Muscle of arm (tissue), 14 donors: ENCODE results near the gene UNC13C. TPM values are rescaled to one million over a fixed set of nuclear protein-coding genes. Genes with fewer than 3 reads are reported as not detected.
"Not testable (repeated sequence)": the region's sequence is repeated elsewhere in the genome, so short reads cannot be mapped to it uniquely, and the experiment has no call there.

ENCODE experiments used
- DNase-seq: peaks from one replicate; pipeline ENCODE4 v3.0.0-alpha.2; 2013
- long read RNA-seq, 11 donors: transcript quantifications; one replicate each; lab custom pipeline, GENCODE V29; 2026
- polyA plus RNA-seq, 12 donors: library from polyadenylated mRNA; unstranded; fragments of 120-200 nt; gene quantifications; one replicate each; pipeline ENCODE4 v1.2.1, GENCODE V29; 2013; ENCODE audit not compliant: insufficient read length in 12 of 12

Gene UNC13C
- 1 to 10 TPM in 11 of 12 donors, not detected in 1; 1.0 to 6.4 (median 3.5) TPM for polyA plus RNA-seq
- long read RNA-seq, donor 1: 0 reads
- long read RNA-seq, donor 2: 0 reads
- long read RNA-seq, donor 3: 0 reads
- long read RNA-seq, donor 4: 0 reads
- long read RNA-seq, donor 5: 0 reads
- long read RNA-seq, donor 6: 0 reads
- long read RNA-seq, donor 7: 0 reads
- long read RNA-seq, donor 8: 0 reads
- long read RNA-seq, donor 9: 0 reads
- long read RNA-seq, donor 10: 0 reads
- long read RNA-seq, donor 11: 0 reads

DNA sequence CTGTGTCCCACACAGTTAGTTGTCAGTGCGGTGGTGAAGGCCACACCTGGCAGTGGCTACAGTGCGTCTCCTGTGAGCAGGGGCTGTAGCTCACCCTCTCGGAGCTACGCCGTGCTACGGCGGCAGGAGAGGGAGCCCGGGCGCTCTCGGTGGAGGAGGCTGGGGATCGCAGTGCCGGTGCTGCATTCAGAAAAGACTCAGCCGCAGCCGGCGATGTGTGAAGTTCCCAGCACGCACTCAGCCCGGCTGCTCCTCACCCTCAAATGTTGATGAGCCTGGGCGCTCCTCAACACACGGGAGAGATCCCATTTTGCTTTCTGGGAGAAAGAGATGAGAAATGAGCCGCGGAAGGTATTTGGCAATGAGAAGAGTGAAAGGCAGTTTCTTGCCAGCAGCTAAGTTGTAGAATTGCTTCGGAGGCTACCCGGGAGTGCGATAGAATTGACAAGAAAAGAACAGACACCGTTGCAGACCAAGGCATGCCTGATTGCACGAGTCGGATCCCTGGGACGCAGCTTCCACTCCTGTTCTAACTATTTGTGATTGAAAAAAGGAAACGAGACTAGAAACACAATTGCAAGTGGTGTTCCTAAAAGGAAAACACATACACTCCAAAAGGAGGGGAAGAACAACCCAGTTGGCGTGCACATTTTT lies at the start of gene UNC13C:
TSS of gene UNC13C (plus strand) at position 189 of the 654 bp plus-strand sequence. CDS start 34,463 bp downstream, outside the sequence.
- peak; percentile 59 for DNase-seq

DNA sequence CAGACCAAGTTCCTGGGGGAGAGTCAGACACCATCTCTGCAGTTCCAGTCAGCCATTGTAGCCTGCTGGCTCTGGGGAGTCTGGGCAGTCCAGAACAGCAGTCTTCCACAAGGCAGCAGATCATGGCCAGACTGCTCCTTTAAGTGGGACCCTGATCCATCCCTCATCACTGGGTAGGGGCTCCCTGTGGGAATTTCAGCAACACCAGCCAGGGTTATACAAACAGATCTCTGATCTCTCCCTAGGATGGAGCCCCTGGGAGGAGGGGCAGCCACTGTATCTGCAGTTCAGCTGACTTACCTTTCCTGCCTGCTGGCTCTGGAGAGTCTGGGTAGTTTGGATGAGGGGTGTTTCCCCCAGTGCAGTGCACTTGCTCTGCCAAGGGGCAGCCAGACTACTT lies 42.1 kb upstream of the UNC13C start:
- no peak for DNase-seq

DNA sequence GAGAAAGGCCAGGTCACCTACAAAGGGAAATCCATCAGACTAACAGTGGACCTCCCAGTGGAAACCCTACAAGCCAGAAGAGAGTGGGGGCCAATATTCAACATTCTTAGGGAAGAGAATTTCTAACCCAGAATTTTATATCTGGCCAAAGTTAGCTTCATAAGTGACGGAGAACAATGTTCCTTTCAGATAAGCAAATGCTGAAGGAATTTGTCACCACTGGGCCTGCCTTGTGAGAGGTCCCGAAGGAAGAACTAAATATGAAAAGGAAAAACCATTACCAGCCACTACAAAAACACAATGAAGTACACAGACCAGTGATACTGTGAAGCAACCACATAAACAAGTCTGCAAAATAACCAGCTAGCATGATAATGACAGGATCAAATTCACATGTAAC lies 40.6 kb upstream of the UNC13C start:
- DNase-seq: not testable (repeated sequence)

DNA sequence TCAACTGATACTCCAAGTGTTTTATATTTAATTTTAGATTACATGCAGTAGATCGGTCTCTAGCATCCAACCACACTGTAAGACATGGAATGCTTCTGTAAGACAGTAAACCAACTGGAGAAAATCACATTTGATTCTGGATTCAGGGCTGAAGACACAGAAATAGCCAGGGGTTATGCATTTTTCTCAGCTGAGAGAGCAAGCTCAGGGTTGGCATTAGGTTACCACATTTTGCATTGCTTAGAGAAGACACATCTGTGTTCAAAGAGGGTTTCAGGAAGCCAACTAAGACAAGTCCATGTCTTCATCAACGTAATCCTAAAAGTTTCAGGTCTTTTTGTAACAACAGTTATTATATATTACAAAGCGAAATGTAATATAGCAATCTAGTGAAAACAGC lies 27.7 kb upstream of the UNC13C start:
- DNase-seq: no peak

DNA sequence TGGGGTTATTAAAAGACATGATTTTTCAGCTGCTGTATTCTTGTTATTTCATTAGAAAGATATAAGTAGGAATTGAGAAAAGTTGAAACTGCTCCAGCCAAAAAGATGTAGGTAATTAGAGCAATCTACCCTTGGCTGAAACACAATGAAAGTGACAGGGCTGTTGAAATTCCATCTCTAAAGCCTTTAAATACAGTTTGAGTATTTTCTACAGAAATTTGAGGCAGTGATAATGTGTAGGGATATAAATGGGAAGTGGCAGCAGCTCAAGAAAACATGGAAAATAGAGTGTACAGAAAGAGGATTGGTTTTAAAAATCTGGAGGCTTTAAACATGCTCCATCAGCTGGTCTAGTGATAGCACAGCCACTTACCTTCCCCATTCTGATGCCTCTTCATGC lies 22.8 kb upstream of the UNC13C start:
- no peak for DNase-seq

DNA sequence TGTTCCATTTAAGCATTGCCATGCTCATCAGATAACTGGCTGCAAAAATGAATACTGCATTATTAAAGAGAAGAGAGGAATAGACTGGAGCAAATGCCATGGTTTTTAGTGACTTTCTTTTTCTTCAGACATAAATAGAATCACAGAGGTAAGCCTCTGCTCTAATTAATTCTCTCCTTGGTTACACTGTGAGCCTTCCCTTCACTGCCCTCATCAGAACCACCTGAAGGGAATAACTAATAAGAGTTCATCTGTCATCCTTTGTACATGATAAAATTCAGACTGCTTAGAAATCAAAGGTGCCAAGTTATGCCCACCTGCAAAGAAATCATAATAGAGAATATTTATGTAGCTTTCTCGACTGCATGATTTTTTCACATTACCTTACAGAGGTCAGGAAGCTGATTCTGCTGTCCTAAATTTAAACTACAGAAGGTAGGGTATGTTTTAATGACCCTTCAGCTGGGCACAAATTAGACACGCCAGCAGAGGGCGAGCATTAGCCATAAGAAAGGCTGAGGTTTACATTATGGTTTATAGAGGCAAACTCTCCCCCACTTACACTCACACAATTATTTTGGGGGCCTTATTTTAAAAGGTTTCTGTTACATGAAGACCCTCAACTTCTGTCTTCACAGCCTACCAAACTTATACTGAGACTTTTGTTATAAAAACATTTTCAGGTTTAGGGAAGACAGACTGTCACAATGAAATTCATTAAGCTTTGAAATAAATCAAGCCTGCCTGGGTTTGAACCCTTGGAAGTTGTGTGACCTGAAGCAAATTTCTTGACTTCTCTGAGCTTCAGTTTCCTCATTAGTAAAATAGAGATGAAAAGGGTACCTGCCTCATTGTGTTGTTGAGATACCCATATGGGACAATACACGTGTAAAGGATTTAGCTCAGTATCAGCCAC lies 15.3 kb upstream of the UNC13C start:
- no peak for DNase-seq

DNA sequence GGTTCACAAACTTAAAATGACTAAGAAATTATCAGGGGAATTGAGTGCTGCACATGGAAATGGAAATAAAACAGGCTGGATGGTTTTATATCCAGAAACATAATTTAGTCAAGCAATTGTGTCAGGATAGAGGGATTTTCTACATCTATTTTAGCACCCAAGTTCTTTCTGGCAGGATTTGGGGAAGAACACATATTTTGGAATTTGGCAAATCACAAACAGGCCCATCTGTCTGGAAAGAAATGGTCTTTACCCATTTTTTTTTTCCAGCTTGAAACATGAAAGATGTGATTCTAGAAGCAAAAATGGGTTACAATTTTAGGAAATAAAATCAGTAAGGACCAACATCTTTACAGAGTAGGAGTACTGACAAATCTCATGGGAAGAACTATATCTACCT lies 14.4 kb upstream of the UNC13C start:
- DNase-seq: no peak

DNA sequence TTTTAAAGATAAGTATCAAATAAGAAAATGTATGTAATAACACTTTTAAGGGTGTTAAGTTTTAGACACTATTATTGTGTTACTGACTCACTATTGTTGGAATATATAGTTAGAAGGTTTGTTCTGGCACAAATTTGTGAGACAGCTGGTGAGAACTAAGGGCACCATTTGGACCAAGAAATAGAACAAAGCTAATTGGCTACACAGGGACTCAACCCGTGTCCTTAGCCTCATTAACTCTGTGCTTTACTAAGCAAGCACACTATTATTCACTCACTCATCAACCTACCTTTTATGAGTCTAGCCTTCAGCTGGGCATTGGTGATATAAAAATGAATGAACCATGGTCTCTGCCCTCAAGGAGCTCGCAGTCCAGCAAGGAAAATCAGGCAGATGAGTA lies 4.1 kb upstream of the UNC13C start:
- DNase-seq: no peak

DNA sequence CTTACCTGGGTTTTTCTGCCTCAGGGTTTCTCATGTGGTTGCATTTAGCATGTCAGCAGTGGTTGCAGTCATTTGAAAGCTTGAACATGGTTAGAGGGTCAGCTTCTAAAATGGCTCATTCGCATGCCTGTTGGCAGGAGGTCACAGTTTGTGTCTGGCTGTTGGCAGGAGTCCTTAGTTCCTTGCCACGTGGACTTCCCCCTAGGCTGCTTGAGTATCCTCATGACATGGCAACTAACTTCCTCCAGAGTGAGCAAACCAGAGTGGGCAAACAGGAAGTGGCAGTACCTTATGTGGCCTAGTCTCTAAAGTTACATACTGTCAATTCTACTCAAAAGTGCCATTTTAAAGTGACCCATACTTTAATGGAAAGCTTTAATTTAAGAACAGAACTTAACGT lies 3.4 kb upstream of the UNC13C start:
- DNase-seq: no peak

DNA sequence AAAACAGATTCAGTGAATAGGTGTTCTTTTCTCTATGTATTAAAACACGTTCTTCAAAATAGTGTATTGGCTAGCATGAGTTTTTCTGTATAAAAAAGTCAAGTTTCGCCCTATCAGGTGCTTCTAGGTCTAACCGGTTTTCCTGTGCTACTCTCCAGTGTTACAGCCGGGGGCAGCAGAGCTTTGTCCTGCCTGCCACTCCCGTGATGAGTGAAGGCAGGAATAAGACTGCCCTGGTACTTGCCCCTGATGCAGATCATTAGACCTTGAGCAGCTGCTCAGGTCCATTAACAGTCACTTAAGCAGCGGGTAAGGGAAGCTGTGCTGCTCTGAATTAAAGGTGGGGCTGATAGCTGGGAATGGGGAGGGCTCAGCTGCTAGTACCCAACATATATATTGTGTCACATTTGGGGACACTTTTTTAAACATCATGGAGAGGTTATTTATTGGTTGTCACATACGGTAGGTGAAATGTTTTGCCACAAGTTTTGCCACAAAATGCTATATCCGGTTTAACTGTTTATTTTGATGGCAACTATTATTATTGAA lies 1.3 kb upstream of the UNC13C start:
- DNase-seq: no peak

DNA sequence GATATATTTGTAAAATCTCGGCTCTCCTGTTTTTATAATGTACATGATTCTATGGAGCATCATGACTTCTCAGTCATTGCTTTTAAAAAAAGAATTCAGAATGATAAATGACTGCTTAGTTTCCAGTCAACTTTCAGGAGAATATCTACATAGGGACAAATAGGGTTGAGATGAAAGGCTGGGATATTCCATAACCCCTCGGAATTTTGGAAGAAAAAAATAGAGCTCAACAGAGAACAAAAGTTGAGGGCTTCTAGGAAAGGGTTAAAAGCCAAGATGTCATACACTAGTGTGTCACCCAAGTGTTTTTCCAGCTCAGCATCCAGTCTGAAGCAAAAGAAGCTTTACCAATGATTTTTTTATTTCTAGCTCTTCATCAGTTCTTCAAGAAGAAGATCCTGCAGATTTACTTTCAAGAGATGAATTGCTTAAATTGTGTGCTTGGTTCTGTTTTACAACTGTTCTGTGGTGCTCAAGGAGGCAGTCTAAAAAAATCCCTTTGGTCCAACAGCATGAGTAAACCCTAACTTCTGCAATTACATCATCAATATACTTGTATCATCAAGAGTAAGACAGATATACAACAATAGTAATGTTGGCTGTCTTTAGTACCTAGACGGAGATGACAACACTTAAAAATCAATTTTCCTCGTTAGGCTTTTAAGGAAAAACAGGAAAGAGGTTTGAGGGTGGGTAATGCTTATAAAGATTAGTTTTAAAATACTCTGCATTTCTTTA lies 979 bp downstream of the UNC13C start:
- no peak for DNase-seq

DNA sequence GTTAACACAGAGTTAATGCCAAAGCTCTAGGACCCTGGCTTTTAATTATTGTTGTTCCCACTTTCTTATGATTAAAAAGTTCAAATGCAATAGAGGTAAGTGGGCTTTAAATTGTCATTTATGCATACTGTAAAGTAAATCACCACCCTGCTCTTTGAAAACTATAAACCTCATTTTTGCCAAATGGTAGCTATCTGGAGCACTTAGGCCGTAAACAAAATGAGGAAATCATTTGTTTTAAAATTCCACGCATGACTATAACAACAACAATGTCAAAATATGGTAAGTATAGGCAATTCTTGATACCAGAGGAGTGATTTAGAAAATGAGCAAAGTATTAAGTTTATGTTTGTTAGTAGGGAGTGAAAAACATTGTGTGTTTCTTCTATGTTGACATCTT lies 1.8 kb downstream of the UNC13C start:
- no peak for DNase-seq

DNA sequence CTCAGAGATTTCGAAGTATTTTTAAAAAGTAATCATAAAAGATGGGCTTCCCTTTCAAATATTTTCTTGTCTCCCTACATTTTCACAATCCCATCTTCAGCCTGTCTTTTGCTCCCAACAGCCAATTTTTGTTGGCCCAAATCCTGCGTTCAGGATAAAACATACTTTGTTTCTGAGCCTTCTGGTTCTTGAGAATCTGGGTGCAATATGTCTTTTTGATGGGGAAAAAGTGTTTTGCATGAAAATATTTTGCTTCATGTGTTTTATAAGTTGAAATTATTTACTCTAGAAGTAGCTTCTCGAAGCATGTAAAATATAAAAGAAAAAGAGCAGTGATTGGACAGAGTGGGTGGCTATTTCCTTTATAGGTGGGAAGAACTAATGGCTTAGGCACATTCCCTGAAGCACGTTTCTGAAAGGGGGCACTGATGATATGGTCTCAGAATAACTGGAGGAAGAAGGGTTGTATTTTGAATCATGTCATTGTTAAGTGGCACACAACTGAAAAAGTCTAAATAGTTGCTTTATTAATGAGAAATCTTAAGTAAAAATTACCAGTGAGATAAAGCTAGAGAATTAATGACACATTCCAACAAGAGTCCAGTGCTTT lies 3.9 kb downstream of the UNC13C start:
- no peak for DNase-seq

DNA sequence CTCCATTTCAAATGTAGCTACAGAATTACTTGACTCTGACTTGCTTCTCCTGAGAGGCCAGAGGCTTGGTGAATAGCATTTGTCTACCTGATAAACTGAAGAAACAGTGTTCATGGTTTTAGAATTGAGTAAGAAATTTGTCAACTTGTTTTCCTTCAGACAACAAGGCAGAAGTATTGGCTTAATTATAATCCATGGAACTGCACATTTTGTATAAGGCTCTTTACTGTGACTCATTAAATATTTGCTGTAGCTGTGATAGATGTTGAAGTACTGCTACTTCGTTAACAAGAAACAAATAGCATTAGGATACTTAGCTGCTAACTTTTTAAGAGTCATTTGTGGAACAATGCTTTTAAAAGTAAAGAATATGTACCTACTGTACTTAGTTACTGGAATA lies 4.6 kb downstream of the UNC13C start:
- DNase-seq: no peak

DNA sequence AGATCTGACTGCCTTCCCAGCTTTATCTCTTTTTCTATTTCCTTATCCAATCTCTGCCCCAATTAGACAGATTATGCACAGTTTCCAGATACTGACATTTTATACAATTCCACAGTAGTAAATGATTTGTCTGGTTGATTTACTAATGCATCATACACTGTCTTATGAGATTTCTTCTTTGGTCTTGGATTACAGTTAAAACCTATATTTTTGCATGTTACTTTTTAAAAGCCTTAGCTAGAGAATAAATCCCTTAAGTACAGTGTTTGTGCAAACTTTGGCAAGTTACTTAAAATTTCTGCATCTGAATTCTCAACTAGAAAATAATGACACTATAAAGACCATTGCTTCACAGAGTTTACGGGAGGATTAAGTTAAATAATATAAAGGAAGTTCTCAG lies 6.0 kb downstream of the UNC13C start:
- DNase-seq: no peak

DNA sequence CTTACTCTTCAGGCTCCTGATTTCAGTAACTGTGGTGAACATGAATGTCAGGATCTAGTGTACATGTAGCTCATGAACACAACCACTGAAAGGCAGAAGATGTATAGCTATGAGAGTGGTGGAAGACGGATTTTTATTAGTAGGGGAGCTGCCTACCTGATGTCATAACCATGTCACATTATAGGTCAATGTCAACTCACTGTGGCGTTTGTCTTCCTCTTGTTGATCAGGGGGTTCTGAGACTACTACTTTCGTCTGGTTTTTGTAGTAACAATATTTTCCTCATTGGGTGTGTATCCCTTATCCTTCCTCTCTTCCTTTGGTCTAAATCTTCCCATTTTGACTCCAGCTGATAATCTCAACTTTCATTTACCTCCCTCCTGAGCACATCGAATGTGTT lies 7.3 kb downstream of the UNC13C start:
- DNase-seq: no peak

DNA sequence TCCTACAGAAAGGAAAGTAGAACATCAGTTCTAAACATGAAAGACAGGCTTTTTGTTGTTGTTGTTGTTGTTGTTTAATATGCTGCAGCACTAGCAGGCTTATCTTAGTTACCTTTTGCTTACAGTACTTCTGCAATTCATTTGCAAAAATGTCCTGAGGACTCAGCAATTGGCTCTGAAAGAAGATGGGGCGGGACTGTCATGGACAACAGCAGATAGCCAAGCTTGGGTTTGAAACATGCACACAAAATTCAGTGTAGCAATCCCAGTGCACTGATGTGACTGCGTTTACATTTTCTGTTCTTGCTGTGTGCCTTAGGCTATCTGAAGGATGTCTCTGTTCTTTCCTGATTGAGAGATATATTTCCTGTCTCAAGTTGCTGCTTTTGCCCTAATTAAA lies 9.2 kb downstream of the UNC13C start:
- no peak for DNase-seq

DNA sequence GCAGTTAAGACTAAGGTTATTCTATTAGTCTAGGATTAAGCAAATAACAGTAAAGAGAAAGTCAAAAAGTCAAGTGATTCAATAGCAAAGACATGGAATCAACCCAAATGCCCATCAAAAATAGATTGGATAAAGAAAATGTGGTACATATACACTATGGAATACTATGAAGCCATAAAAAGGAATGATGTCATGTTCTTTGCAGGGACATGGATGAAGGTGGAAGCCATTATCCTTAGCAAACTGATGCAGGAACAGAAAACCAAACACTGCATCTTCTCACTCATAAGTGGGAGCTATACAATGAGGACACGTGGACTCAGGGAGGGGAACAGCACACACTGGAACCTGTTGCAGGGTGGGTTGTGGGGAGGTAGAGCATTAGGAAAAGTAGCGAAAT lies 29.0 kb downstream of the UNC13C start:
- no peak for DNase-seq

DNA sequence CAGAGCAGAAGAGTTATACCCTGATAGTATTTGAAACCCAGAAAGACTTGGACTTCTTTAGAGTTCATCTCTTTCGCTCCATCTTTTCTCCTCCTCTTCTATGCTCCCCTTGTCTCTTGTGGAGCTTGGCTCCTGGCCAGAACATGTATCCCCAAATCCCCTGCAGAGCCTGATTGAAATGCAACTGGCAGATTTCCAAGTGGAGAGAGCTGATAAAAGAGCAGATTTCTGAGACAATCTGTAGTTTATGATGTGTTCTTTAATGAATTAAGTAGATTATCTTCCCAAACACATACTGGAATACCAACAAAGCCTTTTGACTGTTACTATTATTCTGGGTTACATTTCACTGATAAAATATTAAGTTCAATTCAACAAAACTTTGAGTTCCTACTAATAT lies 33.4 kb downstream of the UNC13C start:
- DNase-seq: no peak

DNA sequence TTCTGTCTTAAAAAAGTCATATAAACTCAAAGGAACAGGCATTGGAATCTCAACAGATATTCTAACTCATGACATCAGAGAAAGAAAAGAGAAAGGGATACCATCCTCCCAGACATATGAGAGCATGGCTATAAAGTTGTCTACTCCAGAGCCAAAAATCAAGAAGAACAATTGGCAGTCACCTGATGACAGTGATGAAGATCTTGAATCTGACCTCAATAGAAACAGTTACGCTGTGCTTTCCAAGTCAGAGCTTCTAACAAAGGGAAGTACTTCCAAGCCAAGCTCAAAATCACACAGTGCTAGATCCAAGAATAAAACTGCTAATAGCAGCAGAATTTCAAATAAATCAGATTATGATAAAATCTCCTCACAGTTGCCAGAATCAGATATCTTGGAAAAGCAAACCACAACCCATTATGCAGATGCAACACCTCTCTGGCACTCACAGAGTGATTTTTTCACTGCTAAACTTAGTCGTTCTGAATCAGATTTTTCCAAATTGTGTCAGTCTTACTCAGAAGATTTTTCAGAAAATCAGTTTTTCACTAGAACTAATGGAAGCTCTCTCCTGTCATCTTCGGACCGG lies 35.9 kb downstream of the UNC13C start:
- DNase-seq: no peak

DNA sequence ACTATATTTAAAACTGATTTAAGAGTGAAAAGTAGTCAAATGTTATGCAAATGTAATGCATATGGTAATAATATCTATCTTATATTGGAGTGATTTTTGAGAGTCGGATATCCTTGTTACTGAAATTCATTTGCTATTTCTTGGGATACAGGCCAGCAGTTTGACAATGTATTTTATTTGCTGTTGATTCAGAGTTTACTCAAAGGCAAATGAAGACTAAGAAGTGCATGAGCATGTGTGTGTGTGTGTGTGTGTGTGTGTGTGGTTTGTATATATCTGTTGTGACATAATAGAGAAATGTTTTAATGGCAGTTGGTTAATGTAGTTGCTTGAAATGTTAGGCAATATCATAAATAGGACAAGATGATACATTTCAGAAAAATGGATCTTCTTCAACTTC lies 39.0 kb downstream of the UNC13C start:
- DNase-seq: no peak
